ENCODE results near the gene ERH.

DNA sequence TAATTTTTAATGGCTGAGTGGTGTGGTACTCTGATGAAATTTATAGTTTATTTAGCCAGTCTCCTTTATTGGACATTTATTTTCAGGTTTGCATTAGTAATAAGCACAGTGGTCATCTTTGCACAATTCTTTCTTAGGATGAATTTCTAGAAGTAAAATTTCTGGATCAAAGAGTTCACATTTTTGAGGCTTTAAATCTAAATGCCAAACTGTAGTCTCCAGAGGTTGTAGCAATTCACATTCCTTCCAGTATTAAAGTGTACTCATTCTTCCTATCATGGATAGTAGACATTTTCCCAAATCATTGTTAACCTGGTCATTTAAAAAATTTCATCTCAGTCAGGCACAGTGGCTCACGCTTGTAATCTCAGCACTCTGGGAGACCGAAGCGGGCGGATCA lies 25.2 kb upstream of the ERH start:
- TF ChIP-seq, protein P1, sequence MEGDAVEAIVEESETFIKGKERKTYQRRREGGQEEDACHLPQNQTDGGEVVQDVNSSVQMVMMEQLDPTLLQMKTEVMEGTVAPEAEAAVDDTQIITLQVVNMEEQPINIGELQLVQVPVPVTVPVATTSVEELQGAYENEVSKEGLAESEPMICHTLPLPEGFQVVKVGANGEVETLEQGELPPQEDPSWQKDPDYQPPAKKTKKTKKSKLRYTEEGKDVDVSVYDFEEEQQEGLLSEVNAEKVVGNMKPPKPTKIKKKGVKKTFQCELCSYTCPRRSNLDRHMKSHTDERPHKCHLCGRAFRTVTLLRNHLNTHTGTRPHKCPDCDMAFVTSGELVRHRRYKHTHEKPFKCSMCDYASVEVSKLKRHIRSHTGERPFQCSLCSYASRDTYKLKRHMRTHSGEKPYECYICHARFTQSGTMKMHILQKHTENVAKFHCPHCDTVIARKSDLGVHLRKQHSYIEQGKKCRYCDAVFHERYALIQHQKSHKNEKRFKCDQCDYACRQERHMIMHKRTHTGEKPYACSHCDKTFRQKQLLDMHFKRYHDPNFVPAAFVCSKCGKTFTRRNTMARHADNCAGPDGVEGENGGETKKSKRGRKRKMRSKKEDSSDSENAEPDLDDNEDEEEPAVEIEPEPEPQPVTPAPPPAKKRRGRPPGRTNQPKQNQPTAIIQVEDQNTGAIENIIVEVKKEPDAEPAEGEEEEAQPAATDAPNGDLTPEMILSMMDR (IDR thresholded peaks at IDR 0.05) = no peak
- no peak for TF ChIP-seq POLR2AphosphoS5 (IDR thresholded peaks at IDR 0.05; ENCODE audit: low read depth, low read length)
- TF ChIP-seq, protein P2, sequence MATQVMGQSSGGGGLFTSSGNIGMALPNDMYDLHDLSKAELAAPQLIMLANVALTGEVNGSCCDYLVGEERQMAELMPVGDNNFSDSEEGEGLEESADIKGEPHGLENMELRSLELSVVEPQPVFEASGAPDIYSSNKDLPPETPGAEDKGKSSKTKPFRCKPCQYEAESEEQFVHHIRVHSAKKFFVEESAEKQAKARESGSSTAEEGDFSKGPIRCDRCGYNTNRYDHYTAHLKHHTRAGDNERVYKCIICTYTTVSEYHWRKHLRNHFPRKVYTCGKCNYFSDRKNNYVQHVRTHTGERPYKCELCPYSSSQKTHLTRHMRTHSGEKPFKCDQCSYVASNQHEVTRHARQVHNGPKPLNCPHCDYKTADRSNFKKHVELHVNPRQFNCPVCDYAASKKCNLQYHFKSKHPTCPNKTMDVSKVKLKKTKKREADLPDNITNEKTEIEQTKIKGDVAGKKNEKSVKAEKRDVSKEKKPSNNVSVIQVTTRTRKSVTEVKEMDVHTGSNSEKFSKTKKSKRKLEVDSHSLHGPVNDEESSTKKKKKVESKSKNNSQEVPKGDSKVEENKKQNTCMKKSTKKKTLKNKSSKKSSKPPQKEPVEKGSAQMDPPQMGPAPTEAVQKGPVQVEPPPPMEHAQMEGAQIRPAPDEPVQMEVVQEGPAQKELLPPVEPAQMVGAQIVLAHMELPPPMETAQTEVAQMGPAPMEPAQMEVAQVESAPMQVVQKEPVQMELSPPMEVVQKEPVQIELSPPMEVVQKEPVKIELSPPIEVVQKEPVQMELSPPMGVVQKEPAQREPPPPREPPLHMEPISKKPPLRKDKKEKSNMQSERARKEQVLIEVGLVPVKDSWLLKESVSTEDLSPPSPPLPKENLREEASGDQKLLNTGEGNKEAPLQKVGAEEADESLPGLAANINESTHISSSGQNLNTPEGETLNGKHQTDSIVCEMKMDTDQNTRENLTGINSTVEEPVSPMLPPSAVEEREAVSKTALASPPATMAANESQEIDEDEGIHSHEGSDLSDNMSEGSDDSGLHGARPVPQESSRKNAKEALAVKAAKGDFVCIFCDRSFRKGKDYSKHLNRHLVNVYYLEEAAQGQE (IDR thresholded peaks at IDR 0.05; ENCODE audit: insufficient read depth in 1 of 2, low read depth in 2 of 2, low read length in 1 of 2) = no peak

Measured in Panc1 (cell line).